Hypothalamus (tissue), 51 donors: ENCODE results near the gene TM6SF1.
"Not testable (repeated sequence)": the region's sequence is repeated elsewhere in the genome, so short reads cannot be mapped to it uniquely, and the experiment has no call there.

Source experiments
- DNase-seq, 51 donors: peaks; one replicate each; lab custom pipeline; 2025; lab: John Stamatoyannopoulos, UW

The TM6SF1 gene

DNA sequence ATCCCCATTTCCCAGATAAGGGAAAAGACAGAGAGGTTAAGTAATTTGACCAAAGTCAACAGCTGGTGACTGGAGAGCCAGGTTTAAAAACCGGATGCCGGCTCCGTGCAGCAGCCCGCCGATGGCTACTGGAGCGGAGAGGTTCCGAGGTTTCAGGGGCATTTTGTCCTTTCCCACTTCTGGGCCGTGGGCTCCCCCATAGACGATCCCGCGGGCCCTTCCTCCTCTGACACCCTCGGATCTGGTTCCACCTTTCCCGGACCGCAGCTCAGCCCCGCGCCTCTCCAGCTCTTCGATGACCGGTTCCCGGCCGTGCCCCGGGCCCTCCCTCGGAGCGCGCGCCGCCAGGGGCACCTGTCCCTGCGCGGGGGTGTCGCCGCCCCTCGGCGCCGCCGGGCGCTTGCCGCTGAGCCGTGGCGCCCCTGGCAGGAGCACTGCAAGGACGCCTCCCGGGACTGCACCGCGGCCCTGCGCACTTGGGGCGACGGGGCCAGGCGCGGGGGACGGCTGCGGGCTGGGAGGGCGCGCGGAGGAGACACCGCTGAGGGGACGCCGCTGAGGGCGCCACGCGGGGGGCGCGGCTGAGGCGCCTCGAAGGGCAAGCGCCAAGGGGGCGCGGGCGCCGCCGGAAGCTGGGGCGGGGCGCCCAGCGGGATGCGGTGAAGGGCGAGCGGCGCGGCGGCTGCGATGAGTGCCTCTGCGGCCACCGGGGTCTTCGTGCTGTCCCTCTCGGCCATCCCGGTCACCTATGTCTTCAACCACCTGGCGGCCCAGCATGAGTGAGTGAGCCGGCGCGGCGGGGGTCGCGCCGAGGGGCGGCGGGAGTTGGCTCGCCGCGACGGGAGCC lies at the start of gene TM6SF1:
Gene TM6SF1 (plus strand): TSS at position 652 of the 847 bp plus-strand sequence. CDS start 36 bp downstream, at position 688.
- peak in 3 of 51 donors; percentile 7 to 29 (median 16) for DNase-seq

DNA sequence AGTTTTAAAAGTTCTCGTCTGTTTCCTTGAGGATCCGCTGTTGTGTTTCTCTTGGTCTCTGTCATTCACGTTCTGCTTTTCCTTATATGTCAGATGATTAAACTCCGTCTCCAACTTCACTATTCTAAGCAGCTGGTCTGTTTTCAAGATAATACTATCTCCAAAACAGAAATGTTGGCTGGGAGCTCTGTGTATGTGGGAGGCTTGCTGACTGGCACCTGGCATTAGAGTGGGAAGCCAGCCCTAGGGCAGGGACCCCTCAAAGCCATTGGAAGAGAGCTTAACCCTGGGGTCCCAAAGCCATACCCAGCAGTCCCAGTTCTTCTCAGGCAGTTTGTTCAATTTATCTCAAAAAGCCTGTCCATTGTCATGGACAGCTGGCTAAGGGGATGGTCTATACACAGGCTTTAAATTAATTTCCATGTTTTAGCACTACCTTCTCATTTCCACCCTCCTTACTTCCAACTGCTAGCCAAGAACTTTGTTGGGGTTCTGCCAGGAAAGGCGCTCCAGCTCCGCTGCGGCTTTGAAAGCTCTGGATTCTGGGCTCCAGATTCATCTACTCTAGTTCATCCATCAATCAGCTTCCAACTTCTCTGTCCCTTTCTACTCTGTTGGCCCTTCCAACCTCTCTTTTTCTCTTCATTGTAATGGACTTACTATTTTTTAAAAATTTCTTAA lies 49.6 kb upstream of the TM6SF1 start:
- peak in 2 of 51 donors; percentile 9 to 10 for DNase-seq

DNA sequence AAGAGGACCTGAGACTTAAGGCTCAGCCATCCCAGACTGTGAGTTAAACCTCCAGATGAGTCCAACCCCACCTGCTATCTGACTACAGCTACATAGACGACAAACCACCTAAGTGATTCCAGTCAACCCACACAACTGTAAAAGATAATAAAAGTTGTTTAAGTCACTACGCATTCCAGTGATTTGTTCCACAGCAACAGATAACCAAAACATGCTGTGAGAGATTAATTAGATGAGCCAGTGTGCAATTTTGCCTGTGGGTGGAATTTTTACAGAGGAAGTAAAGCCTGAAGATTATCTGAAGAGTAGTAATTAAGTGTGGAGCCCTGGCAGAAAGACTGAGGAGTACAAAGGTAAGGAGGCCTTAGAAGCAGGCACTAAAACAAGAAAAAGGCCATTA lies 45.8 kb upstream of the TM6SF1 start:
- peak in 1 of 51 donors; percentile 37 for DNase-seq

DNA sequence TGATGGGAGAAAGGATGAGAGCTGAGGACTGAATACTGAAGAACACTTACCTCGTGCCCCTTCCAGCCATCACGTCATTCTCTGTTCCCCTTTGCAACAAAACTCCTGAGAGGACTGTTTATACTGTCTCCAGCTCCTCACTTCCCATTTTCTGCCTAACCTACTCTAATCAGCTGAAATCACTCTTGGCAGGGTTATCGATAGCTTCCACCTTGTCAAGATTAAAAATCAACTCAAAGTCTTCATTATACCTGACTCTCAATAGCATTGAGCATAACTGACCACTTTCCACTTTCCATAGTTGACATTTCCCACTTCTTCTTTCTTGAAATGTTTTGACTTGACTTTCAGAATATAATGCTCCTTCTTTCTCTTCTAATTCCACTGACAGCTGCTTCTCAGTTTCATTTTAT lies 44.7 kb upstream of the TM6SF1 start:
- DNase-seq = peak in 2 of 51 donors; percentile 3 to 25

DNA sequence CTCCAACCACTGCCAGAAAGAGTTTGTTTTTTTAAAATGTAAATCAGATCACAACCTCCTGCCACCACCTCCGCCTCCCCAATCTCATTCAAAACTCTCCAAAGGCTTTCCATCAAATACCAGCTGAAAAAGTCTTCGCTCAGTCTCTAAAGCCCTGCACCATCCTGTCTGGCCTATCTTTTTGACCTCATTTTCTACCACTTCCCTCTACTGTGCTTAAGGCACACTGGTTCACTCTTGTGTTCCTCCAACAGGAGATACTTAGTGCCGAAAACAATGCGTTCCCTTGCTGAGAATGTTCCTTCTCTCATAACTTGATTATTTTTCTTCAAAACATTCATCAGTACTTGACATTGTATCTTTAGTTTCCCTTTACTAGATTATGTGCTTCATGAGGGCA lies 43.9 kb upstream of the TM6SF1 start:
- peak in 1 of 51 donors; percentile 8 for DNase-seq

DNA sequence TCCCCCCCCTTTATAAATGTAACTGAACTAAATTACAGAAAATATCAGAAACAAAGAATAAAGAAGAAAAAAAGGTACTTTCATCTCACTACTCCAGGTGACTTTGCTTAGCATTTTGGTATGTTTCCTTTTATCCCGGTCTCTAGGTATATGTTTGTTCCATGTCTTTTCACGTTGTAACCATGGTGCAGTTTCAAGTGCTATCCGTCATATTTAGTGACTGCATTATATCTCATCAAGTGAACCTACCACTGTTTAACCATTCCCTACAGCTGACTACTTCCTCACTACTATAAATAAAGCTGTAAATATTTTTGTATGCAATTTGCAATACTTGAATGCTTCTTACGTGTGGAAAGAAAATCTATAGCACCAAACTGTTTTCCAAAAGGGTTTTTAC lies 42.6 kb upstream of the TM6SF1 start:
- no peak for DNase-seq

DNA sequence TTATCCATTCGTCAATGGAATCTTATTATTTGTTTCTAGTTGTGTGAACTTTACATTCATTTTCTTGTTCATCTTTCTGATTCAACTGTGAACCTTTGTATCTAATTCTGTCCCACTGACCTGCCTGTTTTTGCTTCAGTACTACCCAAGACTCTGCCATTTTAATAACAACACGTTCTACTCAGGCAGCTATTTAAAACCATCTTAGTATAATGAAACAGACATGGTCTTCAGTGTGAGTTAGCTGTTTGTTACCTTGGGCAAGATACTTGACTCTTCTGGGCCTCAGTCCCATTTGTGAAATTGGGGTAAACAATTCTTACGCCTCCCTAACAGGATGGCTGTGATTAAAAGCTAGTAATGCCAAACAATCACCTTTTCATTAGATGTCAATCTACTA lies 42.0 kb upstream of the TM6SF1 start:
- no peak for DNase-seq

DNA sequence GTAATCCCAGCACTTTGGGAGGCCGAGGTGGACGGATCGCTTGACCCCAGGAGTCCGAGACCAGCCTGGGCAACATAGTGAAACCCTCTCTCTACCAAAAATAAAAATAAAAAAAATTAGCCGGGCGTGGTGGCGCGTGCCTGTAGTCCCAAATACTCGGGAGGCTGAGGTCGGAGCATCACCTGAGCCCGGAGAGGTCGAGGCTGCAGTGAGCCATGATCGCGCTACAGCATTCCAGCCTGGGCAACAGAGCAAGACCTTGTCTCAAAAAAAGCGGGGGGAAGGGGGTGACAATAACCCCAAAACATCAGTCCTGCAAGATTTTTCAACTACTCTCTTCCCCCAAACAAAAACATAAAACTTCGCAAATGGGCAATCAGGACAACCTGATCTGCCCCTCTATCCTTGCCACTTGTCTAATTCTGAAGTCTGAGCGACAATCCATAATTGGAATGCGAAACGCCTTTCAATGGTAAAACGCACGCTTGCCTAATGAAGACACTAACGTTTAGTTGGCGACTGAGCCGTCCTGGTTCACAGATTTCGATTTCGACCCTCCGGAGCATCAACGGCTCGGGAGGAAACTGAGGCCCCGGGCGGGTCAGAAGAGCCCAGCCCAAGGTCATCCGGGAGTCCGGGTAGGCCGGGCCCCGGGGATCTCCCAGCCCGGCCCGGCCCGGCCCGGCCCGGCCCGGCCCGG lies 41.3 kb upstream of the TM6SF1 start:
- DNase-seq = peak in 7 of 51 donors; percentile 26 to 55 (median 39)

DNA sequence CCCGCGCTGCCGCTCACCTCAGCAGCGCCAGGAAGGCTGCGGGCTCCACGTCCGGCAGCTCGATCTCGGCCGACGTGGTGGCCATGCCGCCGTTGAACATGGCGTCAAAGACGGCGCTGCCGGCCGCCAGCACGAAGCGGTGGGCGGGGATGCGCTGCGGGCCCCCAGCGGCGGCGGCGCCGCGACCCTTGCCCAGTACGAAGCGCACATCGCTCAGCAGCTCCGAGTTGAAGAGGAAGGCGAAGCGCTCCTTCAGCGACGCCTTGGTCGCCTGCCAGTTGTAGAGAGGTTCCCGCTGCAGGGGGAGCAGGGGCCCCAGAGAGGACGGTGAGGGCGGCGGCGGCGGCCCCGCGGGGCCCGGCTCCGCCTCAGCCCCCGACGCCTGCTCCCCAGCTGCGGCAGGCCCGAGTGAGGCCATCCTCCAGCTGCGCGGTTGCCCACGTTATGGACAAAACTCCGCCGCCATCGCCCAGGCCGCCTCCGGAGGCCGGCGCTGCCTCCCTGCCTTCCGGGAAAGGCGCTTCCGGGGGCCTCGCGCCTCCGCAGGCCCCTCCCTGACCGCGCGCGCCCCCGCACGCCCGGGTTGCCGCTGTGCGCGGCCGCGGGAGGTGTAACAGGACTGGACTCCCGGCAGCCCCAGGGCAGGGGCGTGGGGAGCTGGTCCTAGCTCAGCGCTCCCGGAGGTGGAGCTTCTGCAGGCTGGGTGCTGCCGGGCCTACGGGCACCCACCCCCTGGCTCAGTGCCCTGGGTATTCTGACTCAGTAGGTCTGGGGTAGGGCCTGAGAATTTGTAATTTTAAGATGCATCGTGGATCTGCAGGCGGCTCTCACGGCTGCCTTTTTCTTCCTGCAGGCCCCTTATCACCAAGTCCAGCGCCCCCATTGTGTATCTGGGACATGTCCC lies 40.5 kb upstream of the TM6SF1 start, which contains the start of gene BTBD1:
Gene BTBD1 (minus strand): TSS at position 519 of the 904 bp plus-strand sequence. CDS start 101 bp downstream, at position 418.
- peak; percentile 48 to 91 (median 83) for DNase-seq

DNA sequence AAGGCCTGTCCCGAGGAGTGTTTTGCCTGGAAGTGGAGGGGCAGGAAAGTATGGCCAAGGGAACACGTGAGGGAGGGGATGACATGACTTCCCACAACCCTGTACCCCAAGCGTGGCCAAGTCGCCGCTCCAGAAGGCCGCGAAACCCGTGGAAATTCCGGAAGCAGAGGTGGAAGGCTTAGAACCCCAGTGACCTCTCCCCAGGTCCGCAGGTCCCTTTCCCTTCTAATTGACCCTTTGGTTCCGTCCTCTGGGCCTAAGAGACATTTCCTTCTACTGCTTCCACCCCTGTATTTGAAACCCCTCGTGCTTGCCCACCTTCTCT lies 39.8 kb upstream of the TM6SF1 start:
- DNase-seq = peak in 1 of 51 donors; percentile 49

DNA sequence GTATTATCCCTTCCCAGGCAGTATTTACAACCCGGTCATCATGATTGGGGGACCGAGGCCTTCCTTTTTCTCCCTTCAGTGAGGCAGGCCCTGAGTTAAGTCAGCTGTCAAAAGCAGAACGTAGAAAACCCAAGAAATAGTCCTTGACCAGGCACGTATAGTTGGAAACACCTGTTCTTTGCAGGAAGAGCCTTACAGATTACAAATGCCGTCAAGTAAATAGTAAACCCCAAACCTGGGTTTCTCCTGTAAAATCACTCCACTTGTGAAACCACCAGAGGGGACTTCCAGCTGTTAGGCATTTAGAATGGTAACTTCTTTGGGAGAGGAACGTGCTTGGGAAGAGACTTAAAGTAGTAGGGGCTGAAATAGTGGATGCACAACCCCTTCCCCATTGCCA lies 39.4 kb upstream of the TM6SF1 start:
- no peak for DNase-seq

DNA sequence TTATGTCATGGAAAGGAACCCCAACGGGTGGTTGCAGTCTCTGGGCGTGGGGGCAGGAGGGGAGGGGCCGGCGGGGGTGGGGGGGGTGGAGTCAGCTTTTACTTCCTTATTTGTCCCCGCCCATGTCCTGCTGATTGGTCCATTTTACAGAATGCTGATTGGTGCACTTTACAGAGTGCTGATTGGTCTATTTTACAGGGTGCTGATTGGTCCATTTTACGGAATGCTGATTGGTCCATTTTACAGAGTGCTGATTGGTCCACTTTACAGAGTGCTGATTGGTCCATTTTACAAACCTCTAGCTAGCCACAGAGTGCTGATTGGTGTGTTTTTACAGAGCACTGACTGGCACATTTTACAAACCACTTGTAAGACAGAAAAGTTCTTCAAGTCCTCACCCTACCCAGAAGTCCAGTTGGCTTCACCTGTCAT lies 38.2 kb upstream of the TM6SF1 start:
- not testable (repeated sequence) for DNase-seq

DNA sequence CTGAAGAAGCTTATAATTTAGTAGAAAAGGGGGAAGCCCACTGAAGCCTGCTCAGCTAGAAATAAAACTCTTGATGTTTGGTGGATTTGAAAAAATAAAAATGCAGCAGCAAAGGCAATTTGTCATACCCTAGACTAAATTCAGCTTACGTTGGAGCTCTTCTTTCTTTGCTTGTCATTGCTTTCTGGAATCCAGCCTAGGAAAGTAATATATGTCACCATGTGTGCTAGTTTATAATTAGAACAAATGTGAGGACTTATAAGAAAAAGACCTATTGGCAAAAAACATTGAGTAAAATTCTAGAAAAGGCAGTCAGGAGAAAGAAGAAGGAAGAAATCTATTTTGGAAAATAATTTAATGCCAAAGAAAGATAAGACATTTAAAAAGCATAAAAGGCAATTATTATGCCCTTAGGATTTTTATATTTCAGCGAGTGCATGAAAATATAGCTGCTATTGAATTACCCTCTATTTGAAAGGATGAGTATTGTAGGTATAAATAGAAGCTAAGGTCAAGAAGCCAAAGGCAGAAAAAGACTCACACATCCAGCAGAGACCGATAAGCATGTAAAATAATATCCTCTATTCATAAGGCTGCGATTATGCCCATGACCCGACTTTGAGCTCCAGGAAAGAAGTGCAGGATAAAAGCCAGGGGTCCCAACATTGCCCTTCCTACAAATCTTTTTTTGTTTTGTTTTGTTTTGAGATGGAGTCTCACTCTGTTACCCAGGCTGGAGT lies 29.8 kb upstream of the TM6SF1 start:
- DNase-seq = no peak

DNA sequence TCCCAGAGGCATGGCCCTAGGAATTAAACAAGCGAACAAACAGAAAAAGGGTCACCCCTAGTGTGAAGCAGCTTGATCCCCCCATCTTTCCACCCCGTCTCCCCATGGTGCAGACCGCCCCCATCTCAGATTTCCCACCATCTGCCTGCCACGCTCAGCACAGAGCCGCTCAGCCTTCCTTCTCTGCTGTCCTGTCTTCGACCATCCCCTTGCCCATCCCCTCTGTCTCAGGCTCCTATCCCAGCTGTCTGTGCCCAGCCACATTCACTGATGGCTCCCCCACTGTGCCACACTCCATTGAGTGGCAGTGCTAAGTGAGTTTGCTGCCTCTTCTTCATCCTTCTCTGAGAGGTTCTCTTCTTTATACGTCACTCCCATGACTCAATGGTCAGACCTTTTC lies 28.7 kb upstream of the TM6SF1 start:
- DNase-seq = no peak

DNA sequence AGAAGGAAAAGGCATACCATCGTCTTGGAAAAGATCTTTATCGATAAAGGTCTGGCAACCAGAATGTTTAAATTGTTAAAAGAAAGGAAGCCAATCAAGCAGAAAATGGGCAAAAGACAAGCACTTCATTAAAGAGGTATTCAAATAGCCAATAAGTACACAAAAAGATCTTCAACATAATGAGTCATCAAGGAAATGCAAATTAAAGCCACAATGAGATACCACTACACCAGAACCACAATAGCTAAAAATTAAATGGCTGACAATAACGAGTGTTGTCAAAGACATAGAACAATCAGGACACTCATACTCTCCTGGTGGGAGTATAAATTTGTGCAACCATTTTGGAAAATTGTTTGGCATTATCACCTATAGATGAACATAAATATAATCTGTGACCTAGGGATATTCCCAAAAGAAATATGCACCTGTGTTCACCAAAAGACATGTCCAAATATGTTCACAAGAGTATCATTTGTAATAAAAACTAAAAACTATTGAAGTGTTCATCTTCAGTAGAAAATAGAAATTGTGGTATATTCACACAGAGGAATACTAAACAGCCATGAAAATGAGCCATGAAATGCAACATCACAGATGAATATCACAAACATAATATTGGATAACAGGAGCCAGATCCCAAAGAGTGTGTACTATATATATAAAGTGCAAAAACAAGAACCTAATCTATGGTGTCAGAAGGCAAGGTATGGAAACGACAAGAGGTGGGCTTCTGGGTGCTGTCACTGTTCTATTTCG lies 26.0 kb upstream of the TM6SF1 start:
- no peak for DNase-seq

DNA sequence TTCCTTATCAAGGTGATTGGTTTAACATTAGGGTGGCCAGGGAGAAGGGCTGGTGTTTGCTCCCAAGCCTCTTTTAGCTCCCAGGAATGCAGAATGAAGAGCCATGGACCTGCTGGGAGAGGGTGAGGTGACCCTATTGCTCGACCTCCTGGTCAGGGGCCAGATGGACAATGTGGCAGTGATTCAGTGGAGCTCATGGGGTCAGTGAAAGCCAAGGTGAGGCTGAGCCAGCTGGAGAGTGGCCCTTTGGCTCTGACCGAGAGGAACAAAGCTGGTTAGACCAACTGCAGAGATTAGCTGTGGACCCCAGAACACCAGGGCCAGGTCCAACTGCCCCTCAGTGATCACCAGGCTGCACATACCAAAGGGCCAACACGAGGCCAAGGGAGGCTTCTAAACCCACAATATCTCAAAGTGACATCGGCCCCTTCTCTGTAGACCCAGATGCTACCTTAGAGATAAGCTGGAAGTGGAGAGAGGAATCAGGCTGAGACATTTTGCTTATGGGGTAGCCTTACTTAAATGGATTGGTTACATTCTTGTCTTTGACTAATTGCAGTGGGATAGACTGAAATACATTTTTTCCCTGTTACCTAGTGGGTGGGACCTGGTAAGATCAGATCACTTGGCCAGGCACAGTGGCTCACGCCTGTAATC lies 24.6 kb upstream of the TM6SF1 start:
- no peak for DNase-seq

DNA sequence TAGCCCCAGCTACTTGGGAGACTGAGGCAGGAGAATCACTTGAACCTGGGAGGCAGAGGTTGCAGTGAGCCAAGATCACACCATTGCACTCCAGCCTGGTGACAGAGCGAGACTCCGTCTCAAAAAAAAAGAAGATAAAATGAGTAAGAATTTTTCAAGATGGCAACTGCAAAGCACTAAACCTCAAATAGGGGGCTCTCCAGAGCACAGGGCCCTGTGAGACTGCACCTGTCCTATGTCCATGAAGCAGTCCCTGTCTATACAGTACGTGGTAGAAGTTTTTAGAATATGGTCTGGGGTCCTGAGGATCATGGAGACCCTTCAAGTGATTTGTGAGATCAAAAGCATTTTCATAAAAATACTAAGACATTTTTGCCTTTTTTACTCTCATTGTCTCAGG lies 22.0 kb upstream of the TM6SF1 start:
- DNase-seq = not testable (repeated sequence)
